Effector CD8-positive, alpha-beta T cell (primary cell): ENCODE results near the gene BHLHA15.

Source experiments
- DNase-seq: peaks from one replicate; lab custom pipeline; 2025; lab: John Stamatoyannopoulos, UW
- total RNA-seq, 4 experiments: gene quantifications; one replicate each; lab custom pipeline; 2026; lab: John Stamatoyannopoulos, UW

The BHLHA15 gene
- total RNA-seq = 0 to 0.12 (median 0.05) reads per million in 4 experiments

DNA sequence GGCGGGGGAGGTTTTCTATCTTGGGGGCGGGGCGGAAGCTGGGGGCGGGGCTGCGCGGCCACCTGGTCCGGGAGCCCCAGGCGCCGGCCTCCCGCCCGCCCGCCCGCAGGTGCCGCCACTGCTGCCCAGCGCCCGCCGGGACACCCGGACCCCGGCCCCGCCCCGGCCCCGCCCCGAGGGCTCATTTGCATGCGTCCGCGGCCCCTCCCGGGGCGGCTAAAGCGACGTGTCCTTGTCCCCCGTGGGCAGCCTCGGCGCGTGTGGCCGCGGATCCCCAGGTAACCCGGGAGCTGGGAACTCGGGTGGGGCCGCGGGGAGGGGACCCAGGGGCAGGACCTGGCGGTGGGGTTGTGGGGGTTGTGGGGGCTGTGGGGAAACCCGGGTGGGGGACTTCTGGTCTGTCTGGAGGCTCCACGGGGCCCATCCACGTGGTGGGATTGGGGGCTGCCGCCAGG, at the start of gene BHLHA15:
TSS of gene BHLHA15 (plus strand) at position 219 of the 455 bp plus-strand sequence. CDS start 871 bp downstream, outside the sequence.
- peak; percentile 36 for DNase-seq

DNA sequence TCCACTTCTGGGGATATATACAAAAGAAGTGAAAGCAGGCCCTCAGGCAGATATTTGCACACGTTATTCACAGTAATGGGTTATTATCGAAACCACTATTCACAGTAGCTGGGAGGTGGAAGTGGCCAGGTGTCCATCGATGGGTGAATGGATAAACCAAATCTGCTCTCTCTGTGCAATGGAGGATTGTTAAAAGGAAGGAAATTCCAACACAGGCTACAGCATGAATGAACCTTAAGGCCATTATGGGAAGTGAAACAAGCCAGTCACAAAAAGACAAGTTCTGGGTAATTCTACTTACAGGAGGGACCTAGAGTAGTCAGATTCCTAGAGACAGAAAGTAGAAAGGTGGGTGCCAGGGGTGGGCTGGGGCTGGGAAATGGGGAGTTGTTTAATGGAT, 48.5 kb upstream of the BHLHA15 start:
- DNase-seq = no peak

DNA sequence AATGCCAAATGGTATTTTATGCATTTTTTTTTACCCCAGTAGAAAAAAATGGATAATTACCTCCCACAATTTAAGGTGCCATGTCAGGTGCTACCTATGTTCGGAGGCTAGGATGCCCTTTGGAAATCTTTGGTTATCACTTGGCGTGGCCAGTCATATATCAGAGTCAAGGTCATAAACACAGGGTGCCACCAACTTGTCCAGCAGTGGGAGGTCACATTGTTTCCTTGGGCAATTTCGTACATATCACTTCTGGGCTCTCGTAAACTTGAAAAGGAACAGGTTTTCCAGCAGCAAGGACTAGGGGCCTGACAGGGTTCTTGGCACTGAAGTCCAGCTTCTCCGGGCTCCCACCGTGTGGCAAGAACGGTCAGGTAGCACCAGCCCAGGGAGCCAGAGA, 48.0 kb upstream of the BHLHA15 start:
- DNase-seq = no peak

DNA sequence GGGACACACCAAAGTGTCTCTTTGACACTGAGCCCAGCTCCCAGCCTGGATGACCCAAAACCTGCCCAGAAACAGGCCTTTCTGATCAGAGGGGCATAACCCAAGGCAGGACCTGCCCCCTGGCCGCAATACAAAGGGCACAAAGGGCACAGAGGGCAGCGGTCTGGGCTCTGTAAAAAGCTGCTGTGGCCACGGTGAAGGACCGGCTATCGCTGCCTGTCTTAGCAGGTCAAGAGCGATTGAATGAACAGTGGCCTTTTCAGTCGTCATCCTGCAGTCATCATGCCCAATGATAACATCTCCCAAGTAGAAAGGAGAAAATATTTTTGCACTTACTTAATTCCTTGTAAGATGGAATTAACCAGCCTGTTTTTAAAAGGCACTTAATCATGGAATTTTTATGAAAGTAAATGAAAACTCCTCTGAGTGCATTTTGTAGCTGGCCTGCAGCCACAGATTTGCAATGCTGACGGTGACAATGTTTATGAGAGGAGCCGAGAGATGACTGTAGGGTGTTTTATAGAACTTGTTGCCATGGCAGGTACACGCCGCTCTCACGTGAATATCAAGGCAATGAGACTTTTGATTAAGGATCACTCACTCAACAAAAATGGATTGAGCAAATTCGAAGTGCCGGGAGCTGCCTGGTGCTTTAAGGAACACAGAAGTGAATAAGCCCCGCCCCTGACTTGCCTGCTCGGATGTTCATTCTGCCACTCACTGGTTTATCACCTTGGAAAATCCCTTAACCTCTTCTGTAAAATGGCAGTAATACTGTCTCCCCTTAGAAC, 47.3 kb upstream of the BHLHA15 start:
- no peak for DNase-seq

DNA sequence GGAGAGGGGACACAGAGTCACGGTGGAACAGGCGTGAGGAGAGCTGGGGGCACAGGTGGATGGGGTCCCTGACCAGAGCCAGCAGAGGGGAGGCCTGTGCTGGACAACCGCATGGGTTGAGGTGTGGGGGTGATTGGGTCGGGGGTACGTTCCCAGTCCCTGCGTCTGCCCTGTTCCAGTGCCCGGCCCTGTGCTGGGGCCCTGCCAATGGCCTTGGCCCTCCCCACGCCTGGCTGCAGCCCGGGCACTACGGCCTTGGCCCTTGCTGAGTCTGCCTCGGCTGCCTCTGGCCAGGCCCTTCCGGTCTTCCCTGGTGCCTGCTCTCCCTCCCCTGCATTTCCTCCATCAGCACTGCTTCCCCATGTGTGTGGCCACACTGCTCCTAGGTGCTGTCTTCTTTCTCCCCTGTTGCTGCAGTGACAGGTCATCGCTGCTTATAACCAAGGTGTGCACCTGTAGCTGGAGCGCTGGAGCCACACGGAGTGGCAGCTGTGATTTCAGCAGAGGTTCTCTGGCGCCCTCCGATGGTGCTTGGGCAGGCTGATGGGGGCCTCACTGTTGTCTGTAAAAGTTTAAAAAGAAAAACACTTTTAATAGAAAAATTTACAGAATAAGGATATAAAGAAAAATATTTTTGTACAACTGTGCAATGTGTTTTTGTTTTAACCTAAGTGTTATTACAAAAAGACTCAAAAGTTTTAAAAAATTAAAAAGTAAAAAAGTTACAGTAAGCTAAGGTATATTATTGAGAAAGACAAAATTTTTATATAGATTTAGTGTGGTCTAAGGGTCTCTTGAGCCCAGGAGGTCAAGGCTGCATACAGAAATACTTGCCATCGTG, 45.2 kb upstream of the BHLHA15 start:
- peak; percentile 20 for DNase-seq

DNA sequence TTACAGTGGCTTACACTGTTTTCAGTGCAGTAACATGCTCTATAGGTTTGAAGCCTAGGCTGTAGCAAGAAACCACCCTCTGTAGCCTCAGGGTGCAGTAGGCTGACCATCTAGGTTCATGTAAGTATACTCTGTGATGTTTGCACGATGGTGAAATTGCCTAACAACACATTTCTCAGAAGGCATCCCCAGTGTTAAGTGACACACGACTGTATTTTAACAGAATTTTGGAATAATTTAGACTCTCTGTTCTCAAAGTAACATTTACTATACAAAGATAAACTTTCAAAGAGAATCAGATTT, 44.6 kb upstream of the BHLHA15 start:
- DNase-seq = no peak

DNA sequence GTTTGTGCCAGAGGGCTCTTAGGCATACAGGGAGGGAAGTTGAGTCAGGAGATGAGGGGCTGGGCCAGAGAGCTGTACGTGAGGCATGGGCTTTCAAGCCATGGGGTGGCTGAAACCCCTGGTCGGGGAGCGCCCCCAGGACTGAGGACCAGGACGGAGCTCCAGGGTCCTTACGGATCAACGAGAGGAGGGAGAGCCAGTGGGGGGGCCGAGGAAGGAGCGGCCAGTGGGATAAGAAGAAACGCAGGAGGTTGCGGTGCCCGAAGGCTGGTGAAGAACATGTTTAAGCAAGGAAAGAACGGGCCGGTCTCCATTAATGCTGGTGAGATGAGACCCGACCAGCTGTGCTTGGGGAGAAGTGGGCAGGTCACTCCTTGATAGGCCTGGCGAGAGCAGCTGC, 43.6 kb upstream of the BHLHA15 start:
- DNase-seq = no peak

DNA sequence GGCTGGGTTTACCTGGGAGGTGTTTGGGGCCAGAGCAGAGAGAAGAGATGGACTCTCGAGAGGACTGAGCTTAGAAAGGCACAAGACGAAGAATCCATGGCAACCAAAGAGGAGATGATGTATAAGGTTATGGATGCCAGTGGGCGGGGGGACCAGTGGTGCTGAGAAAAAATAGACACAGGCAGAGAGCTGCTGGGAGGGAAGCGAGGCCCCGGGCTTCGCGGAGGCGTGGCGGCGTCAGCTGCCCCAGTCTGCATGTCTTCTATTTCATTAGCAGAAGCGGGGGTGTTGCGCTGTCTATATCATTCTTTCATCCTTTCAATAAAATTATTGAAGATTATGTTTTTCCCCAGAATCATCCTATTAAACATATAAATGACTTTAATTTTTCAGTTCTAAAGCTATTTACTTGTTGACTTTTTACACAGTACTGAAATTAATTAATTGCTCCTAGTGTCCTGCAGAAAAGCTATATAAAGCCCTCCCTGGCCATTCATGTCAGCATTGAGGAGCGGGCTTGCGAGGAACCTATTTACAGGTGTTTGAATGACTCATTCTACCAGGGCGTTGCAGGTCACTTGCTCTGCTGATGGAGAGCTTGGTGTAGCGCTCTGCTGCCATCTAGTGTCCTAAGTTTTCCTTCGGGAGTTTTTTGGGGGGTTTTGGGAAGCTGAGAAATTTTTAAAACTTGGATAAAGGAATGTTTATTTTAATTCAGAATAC, 42.9 kb upstream of the BHLHA15 start:
- peak; percentile 33 for DNase-seq

DNA sequence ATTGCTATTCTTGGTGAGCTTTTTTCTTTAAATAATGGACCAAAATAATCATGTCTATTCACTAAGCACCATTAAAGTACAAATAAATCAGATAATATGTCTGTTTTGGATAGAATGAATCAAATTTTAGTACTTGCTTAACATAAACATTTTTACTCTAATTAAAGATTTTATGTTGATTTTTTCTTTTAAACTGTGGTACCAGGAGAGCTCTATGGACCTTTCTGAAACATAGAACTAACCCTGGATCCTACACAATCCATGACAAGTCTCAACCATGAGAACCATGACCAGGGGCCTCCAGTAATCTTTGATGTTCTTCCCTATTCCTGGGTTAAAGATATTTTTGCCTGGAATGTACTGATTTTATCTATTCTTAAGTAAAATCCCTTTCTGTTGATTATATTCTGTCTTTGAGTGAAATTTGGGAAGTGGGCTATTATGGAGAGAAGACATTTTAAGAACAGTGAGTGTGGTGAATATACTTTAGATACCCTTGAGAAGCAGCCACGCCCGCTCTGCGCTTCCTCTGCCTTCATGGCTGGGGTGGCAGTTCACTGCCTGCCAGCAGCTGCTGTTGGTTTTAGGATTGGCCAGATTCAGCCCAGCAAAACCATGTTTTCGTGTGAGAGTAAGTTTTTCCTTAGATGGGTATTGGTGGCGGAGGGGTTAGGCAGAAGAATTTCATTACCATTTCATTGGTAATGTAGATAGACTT, 42.2 kb upstream of the BHLHA15 start:
- DNase-seq = no peak

DNA sequence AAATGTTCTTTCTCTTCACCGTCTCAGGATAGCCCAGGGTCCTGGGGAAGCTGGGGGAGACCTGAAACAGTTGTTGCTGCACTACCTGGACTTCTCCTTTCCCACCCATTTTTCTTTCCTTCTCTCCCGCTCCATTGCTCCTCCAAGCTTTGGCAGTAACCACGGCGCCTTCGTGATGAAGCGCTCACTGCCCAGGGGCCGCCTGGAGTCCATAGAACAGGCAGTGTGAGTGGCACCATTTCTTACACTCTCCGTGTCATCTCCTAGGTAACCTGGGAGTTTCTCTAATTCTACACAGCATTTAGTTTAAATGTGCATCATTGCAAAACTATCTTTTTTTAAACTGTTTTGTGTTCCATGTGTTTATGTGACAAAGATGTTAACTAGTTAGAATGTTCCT, 40.3 kb upstream of the BHLHA15 start:
- DNase-seq = no peak

DNA sequence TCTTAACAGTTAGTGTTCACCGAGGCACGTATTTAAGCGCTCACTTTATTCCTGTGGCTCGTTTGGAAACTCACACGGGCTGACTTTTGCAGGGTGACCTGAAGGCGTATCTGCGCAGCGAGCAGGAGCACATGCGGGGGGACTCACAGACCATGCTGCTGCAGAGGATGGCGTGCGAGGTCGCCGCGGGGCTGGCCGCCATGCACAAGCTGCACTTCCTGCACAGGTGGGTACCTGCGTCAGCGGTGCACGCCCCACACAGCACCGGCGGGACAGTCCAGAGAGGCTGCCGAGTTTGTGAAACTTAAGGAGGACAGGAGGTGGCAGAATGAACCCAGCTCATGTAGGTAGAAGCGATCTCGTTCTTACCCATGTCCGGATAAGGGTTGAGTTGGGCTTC, 39.8 kb upstream of the BHLHA15 start:
- no peak for DNase-seq

DNA sequence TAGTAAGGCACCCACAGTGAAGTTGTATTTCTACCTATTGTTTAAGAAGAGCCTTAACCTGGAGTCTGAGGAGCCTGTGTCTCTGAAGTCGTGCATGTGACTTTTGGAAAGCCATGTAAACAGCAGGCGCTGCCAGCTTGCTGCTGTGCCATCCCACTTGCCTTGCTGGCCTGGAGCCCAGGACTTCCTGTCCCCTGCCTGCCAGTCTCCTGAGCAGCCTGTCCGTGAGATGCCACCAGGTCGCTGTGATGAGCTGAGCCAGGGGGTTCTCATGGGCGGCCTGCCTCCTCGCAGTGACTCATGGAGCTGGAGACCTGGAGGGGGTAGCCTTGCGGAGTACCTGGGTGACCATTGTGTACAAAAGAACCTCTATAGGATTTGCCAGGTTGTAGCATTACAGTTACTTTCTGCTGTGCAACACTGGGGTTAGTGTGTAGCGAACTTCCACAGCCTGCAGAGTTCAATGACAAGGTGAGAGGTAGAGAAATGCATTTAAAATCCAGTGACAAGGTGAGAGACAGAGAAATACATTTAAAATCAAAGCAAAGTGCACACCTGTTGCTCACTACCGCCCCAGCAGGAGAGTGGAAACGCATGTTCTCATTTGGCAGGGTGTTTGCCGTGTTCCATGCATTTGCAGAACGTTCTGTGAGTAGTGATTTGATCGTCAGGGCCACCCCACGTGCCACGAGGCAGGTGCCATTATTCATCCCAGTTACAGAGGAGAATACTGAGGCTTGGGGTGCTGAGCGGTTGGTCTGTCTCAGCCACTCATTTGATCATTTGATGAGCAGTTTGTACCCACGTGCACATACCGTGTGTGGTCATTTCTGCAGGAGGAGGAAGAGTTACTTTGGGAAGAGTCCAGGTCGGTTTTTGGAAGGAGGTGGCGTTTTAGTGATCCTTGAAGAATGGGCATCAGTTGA, 36.6 kb upstream of the BHLHA15 start:
- no peak for DNase-seq

DNA sequence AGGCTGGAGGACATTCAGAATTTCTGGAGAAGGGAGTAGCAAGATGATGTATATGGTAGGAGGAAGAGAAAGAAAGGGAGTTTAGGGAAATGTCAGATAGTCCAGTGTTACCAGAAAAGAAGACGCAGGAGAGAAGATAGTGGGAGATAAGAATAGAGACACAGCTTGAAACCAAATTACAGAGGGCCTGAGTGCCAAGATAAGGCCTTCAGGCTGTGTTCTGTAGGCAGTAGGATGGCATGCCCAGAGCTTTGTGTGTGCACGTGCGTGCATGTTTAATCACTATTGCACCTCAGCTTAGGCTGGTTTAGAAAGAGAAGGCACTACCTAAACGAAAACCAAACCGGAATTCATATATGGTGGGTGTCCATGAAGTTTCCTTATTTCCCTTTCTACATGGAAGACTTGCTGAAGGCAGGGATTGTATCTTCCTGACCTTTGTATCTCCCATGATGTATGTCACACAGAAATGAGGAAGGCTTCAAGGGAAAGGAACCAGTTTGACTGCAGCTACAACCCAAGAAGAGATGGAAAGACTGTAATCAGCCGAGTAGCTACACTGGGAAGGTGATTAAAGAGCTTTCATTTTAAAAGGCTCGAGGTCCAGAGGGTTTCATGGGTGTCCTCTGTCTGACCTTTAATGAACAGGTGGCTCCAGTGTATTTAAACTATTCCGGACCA, 35.8 kb upstream of the BHLHA15 start:
- no peak for DNase-seq

DNA sequence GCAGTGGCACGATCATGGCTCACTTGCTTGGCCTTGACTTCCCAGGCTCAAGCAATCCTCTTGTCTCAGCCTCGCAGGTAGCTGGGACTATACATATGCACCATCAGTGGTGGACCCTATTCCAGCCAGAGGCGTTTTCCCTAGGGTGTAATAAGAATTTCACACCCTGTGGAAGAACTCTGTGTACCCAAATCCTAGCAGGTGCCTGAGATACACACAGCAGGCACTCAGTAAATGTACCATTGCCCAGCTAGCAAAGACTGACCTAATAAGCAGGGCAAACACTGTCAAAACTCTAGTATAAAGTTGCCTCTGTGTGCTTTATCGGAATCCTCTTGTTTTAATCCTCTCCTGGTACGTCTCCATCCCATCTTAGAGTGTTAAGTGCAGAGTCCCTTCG, 33.7 kb upstream of the BHLHA15 start:
- DNase-seq = no peak

DNA sequence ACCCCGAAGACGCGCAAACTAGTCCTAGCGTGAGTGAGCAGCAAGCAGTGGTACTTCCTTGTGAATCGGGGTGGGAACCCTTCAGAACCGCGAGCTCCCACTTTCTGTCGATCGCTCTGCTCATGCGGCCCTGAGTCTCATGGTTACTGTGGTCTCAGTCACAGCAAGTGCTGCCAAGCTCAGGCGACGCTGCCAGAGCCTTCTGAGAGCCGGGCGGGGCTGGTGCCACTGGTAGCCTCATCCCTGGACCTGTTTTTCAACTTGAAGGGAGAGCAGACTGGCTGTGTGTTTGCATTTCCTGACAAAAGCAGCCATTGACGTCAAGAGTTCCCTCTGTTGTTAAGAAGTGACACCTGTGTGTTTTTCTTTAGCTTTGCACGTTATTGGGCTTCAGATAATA, 32.9 kb upstream of the BHLHA15 start:
- DNase-seq = no peak

DNA sequence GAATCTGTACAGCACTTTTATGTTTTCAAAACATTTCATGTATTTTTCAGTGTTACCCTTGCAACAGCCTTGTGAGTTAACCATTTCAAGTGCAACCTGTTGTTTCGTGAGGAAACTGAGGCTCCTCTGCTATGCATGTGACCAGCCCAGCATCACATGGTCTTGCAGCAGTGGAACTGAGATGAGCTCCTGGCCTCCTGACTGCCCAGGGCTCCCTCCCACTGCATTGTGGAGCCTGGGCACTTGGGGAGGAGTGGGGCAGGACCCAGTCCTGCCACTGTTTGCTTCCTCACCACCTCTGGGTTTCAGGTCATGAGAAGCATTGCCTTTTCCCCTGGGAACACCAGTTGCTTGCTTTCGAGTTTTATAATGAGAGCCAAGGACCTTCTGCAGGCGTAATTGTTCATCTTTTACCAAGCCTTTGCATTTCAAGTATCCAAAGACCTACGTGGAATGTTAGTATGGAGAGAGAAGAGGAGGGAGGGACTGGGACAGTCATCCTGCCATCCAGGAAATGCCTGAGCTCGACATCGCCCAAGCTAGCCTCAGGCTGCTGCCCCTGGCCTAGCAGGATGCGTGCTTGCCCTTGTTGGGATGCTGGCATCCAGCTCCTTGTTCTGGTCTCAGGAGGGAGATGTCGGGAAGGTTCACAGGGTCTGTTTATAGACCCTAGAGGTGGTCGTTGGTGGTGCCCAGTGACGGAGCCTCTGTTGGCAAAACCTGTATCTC, 32.3 kb upstream of the BHLHA15 start:
- DNase-seq = no peak

DNA sequence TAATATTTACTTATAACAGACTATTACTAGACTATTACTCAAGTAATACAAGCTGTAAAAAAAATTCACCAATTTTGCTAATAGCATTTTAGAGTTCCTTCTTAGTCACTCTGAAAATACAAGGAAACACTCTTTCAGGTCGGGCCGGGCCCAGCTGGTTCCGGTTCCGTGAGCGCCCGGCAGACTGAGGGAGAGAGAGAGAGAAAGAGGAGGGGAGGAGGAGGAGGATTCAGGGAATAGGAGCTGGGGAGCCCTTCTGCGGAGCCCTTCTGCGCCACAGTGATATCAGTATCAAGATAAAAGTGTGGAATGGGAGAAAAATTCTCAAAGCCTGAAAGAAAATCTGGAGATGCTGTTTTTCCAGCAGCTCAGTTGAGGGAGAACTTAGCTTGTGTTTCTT, 30.5 kb upstream of the BHLHA15 start:
- no peak for DNase-seq

DNA sequence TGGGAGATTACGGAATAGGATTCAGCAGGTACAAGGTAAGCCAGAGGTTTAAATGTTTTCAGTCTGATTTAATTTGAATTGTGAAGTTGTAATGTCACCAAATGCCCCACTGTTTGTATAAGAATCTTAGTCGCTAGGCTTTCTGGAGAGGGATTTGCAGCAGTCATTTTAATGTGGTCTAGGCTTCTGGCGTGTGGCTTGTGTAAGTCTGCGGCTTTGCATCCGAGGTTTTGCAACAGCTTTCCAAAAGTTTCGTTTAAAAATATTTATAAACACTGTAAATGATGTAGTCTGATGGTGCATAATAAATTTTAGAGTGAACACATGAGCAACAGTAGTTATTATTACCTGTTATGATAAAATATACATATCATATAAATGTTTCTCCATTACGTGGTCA, 26.1 kb upstream of the BHLHA15 start:
- no peak for DNase-seq

DNA sequence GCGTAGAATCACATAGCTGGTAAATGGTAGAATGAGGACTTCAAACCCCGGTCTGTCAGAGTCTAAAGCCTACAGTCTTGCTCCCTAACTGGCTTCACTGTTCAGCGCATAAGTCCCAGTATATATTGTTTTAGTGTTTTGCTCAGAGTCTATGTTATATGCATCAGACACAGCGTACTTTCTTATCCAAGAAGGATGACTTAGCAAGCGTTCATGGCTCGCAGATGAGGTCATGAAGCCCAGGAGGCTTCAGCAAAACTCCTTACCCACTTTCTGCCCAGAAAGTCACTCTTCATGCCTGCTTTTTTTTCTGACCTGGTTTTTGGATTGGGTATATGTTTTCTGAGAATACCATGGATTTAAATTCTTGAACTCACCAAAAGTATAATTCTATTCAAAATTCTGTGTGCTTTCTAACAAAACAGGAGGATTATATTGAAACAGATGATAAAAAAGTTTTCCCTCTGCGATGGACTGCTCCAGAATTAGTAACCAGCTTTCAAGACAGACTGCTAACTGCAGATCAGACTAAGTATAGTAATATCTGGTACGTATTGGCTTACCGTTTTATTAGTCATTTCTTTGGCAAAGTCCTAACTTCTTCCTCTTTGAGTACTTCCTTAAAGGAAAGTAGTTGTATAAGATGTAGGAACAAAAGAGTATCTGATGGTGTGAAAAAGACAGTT, 24.6 kb upstream of the BHLHA15 start:
- no peak for DNase-seq
